B cell (primary cell): ENCODE measurements around the gene NUTM2G. TPM values are rescaled to one million over a fixed set of nuclear protein-coding genes. Genes with fewer than 3 reads are reported as not detected.
"Not testable (repeated sequence)": the region's sequence is repeated elsewhere in the genome, so short reads cannot be mapped to it uniquely, and the experiment has no call there.

Source experiments
- ATAC-seq: fragments of 200-7000 bp; cut with Tn5 transposase; one replicate; pipeline ENCODE4 v1.10.0; 2021; ENCODE audit warnings: low read depth, mild to moderate bottlenecking, moderate number of reproducible peaks, moderate library complexity
- CTCF ChIA-PET: fragments of 350-600 bp; sonication (Branson Sonifier 250); formaldehyde crosslinking; loops from one replicate; lab custom pipeline; 2021; ENCODE audit warnings: antibody characterized with exemption, inconsistent platforms; lab: Charles Lee
- POLR2A ChIA-PET: fragments of 350-600 bp; sonication (Branson Sonifier 250); formaldehyde crosslinking; loops from one replicate; lab custom pipeline; 2021; ENCODE audit warnings: antibody characterized with exemption; lab: Charles Lee
- DNase-seq: peaks from one replicate; pipeline ENCODE4 v3.0.0; 2013
- H2AFZ ChIP-seq: 2 replicates; pipeline ENCODE4 v1.6.1; 2012; ENCODE audit warnings: mild to moderate bottlenecking, low read depth, low read length; ENCODE audit not compliant: insufficient read depth, poor library complexity, severe bottlenecking
- H3K27ac ChIP-seq, 2 donors: 1 replicate in 1 of 2; 2 replicates in 1 of 2; pipeline ENCODE4 v1.5.1; 2012 to 2013; ENCODE audit warnings: low read length in 2 of 2, mild to moderate bottlenecking in 2 of 2, moderate library complexity in 1 of 2
- H3K27me3 ChIP-seq, 4 experiments: fragments of 200-600 bp in 1 of 4; sonication (generic) in 1 of 4; replicated peaks in 1 of 4; 1 replicate in 2 of 4; 2 replicates in 2 of 4; pipeline versions ENCODE4 v1.6.1 to v1.7.0; 2013 to 2016; ENCODE audit warnings: low read length in 3 of 4, mild to moderate bottlenecking in 2 of 4, mixed read lengths in 1 of 4, moderate library complexity in 1 of 4; ENCODE audit not compliant: insufficient read depth in 4 of 4, control insufficient read depth in 3 of 4; ENCODE audit errors: control extremely low read depth in 1 of 4
- H3K36me3 ChIP-seq, 2 experiments: replicated peaks in 1 of 2; 1 replicate in 1 of 2; 2 replicates in 1 of 2; pipeline versions ENCODE4 v1.6.1 to v1.7.1; 2013; ENCODE audit warnings: low read length in 1 of 2; ENCODE audit not compliant: insufficient read depth in 2 of 2, control insufficient read depth in 1 of 2; ENCODE audit errors: control extremely low read depth in 1 of 2, extremely low read depth in 1 of 2
- H3K4me1 ChIP-seq, 2 donors: fragments of 200-600 bp in 1 of 2; sonication (generic) in 1 of 2; 1 replicate in 1 of 2; 2 replicates in 1 of 2; pipeline versions ENCODE4 v1.5.1 to v1.6.1; 2013 to 2017; ENCODE audit warnings: low read length in 2 of 2; ENCODE audit not compliant: control insufficient read depth in 2 of 2, insufficient read depth in 2 of 2
- H3K4me2 ChIP-seq: replicated peaks from 2 replicates; pipeline ENCODE3; 2012; ENCODE audit warnings: mild to moderate bottlenecking, low read depth, low read length; ENCODE audit not compliant: poor library complexity, severe bottlenecking
- H3K4me3 ChIP-seq, 5 experiments: fragments of 200-600 bp in 1 of 5; sonication (generic) in 1 of 5; 1 replicate in 3 of 5; 2 replicates in 2 of 5; pipeline versions ENCODE4 v1.5.1 to v1.7.0; 2011 to 2016; ENCODE audit warnings: low read length in 4 of 5, mild to moderate bottlenecking in 4 of 5, low read depth in 2 of 5, control low read depth in 1 of 5, moderate library complexity in 1 of 5; ENCODE audit not compliant: insufficient read depth in 1 of 5; ENCODE audit errors: control extremely low read depth in 1 of 5, extremely low read depth in 1 of 5
- H3K79me2 ChIP-seq: fragments of 200-600 bp; sonication (generic); one replicate; pipeline ENCODE4 v1.6.0; 2016; ENCODE audit warnings: low read length; ENCODE audit not compliant: control insufficient read depth, insufficient read depth
- H3K9ac ChIP-seq: fragments of 200-600 bp; sonication (generic); 2 replicates; pipeline ENCODE4 v1.6.1; 2017; ENCODE audit warnings: mild to moderate bottlenecking, low read length, moderate library complexity
- H3K9me3 ChIP-seq, 3 donors: one replicate each; pipeline versions ENCODE4 v1.6.1 to v1.7.1; 2013; ENCODE audit warnings: low read length in 2 of 3; ENCODE audit not compliant: control insufficient read depth in 2 of 3, insufficient read depth in 1 of 3; ENCODE audit errors: control extremely low read depth in 1 of 3
- H4K20me1 ChIP-seq: 2 replicates; pipeline ENCODE4 v1.6.0; 2012; ENCODE audit warnings: mild to moderate bottlenecking, low read length; ENCODE audit not compliant: insufficient read depth, control insufficient read depth, poor library complexity, severe bottlenecking
- H3K27ac Mint-ChIP-seq: one replicate; pipeline ENCODE4 v1.8.0; 2021; ENCODE audit warnings: mixed read lengths
- H3K27me3 Mint-ChIP-seq: one replicate; pipeline ENCODE4 v1.8.0; 2021; ENCODE audit warnings: mixed read lengths
- H3K4me1 Mint-ChIP-seq: one replicate; pipeline ENCODE4 v1.8.0; 2021; ENCODE audit warnings: mixed read lengths
- H3K4me3 Mint-ChIP-seq: one replicate; pipeline ENCODE4 v1.8.0; 2021; ENCODE audit warnings: mixed read lengths
- H3K9me3 Mint-ChIP-seq: one replicate; pipeline ENCODE4 v1.8.0; 2022; ENCODE audit warnings: mixed read lengths; ENCODE audit not compliant: insufficient read depth
- WGBS: methylation state at CpG from one replicate; pipeline ENCODE4 v1.1.5; 2013; ENCODE audit warnings: missing lambda C conversion rate; ENCODE audit not compliant: insufficient coverage; 5-methylcytosine and 5-hydroxymethylcytosine counted together
- intact Hi-C: fragments of 100-400 bp; cut with micrococcal nuclease; formaldehyde crosslinking; loops from one replicate; pipeline ENCODE4 v1.10.0; 2022
- polyA plus RNA-seq: library from polyadenylated mRNA; depleted of rRNA; stranded (reverse); fragments of >200 nt; gene quantifications from 2 replicates; pipeline ENCODE4 v1.2.3, GENCODE V29; 2012
- total RNA-seq, 2 donors: library from RNA; stranded (reverse); fragments of 120-200 nt in 1 of 2; gene quantifications; 1 replicate in 1 of 2; 2 replicates in 1 of 2; pipeline versions ENCODE4 v1.2.3 to v1.2.4, GENCODE V29; 2013 to 2022

The NUTM2G gene
- total and polyA plus RNA-seq, 2 donors (not counting 1 experiment from before 2014, with no cell fraction given) = not detected

DNA sequence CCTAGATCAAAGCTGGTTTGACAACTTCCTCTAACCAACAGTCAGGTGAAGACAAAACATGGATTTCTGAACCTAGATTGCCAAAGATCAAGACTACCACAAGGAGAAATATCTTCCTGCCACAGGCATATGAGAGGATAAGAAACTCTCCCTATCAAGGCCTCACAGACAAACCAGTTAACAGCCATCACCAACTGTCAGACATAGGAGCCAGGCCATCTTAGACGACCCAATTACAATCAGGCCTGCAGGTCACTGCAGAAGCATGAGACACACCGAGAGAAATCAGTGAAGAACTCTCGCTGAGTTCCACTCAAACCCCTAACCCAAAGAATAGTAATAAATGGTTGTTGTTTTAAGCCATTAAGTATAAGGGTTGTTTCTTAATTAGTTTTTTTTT lies 45.4 kb downstream of the NUTM2G start:
- H3K4me1 ChIP-seq, H3K9me3 ChIP-seq, H3K9me3 Mint-ChIP-seq, H3K4me3 Mint-ChIP-seq, CTCF ChIA-PET, ATAC-seq, POLR2A ChIA-PET, H3K79me2 ChIP-seq, H3K27me3 Mint-ChIP-seq, H3K36me3 ChIP-seq, H2AFZ ChIP-seq, intact Hi-C loops, H3K4me3 ChIP-seq, DNase-seq, H3K27me3 ChIP-seq, H3K27ac Mint-ChIP-seq, H3K27ac ChIP-seq, H4K20me1 ChIP-seq, H3K4me2 ChIP-seq, H3K9ac ChIP-seq: not testable (repeated sequence)
- H3K4me1 Mint-ChIP-seq = peaks cover 16% of the 10 kb centered on the region
- no CpG with 5 or more reads among the region's 3 CpGs for WGBS

- H3K9ac ChIP-seq, H3K4me3 ChIP-seq, H3K27me3 Mint-ChIP-seq, H3K4me3 Mint-ChIP-seq, H3K4me1 ChIP-seq, H3K27ac ChIP-seq, intact Hi-C loops, H2AFZ ChIP-seq, H3K9me3 ChIP-seq, H3K4me2 ChIP-seq, POLR2A ChIA-PET, H3K27ac Mint-ChIP-seq, DNase-seq, ATAC-seq, H3K27me3 ChIP-seq, H4K20me1 ChIP-seq, H3K9me3 Mint-ChIP-seq, CTCF ChIA-PET, H3K36me3 ChIP-seq: not testable (repeated sequence)
- H3K79me2 ChIP-seq = peaks cover 52% of the 10 kb centered on the region
- peaks cover 19% of the 10 kb centered on the region for H3K4me1 Mint-ChIP-seq
- 100% methylated on average over 3 of the region's 7 CpGs for WGBS
Observed at GRCh38 chr9:96983496-96984122, 55.0 kb downstream of the NUTM2G start.

DNA sequence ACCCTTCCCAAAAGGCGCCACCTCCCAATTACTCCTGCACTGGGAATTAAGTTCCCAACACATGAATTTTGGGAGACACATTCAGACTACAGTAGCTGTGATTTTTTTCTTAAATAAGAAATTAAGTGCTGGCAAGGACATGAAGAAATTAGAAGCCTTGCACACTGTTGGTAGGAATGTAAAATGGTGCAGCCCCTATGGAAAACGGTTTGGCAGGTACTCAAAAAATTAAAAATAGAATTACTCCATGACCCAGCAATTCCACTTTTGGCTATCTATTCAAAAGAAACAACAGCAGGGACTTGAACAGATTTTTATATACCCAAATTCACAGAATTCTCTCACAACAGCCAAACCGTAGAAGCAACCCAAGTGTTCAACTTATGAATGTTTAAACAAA lies 55.5 kb downstream of the NUTM2G start:
- H3K4me2 ChIP-seq, intact Hi-C loops, H3K4me1 ChIP-seq, H3K27me3 Mint-ChIP-seq, H3K27ac Mint-ChIP-seq, DNase-seq, H4K20me1 ChIP-seq, H3K27ac ChIP-seq, H3K27me3 ChIP-seq, CTCF ChIA-PET, H3K36me3 ChIP-seq, H3K9me3 ChIP-seq, H3K4me3 ChIP-seq, H3K9ac ChIP-seq, H3K9me3 Mint-ChIP-seq, POLR2A ChIA-PET, ATAC-seq, H3K4me3 Mint-ChIP-seq, H2AFZ ChIP-seq: not testable (repeated sequence)
- peaks cover 19% of the 10 kb centered on the region for H3K4me1 Mint-ChIP-seq
- peaks cover 52% of the 10 kb centered on the region for H3K79me2 ChIP-seq
- WGBS = no CpG with 5 or more reads among the region's 3 CpGs

GRCh38 chr9:96984887-96985286 lies 56.2 kb downstream of the NUTM2G start:
- H3K9me3 ChIP-seq, H3K9ac ChIP-seq, H2AFZ ChIP-seq, H3K27ac ChIP-seq, H3K36me3 ChIP-seq, H3K27ac Mint-ChIP-seq, H3K4me3 ChIP-seq, H3K27me3 Mint-ChIP-seq, intact Hi-C loops, H3K9me3 Mint-ChIP-seq, H3K4me3 Mint-ChIP-seq, H4K20me1 ChIP-seq, POLR2A ChIA-PET, CTCF ChIA-PET, H3K4me2 ChIP-seq, H3K4me1 ChIP-seq, ATAC-seq, DNase-seq, H3K27me3 ChIP-seq: not testable (repeated sequence)
- H3K79me2 ChIP-seq = peaks cover 52% of the 10 kb centered on the region
- H3K4me1 Mint-ChIP-seq = peaks cover 18% of the 10 kb centered on the region
- no CpG with 5 or more reads among the region's 2 CpGs for WGBS
